ENCODE results near the gene CCL14. TPM values are rescaled to one million over a fixed set of nuclear protein-coding genes. Genes with fewer than 3 reads are reported as not detected.
"Not testable (repeated sequence)": the region's sequence is repeated elsewhere in the genome, so short reads cannot be mapped to it uniquely, and the experiment has no call there.

Gene CCL14
- total RNA-seq, 1 donor from 2014 or later, result 2.7 TPM

DNA sequence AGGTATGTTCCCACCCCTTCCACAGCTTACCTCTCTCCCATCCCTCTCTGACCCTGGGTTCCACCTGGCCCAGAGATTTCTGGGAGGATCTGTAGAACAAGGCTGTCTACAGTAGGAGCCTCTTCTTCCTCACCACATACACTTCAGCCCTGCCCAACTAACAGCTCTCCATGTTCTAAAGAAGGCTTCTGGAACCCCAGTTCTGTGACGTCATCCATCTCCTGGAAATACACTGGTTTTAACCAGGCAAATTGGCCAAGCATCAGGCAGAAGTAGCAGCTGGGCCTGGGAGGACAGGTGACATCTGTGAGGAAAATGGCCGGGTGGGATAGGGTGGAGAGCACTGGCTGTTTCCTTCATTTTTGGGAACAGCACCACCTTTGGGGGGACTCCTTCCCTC, 43.0 kb downstream of the CCL14 start, which contains the start of gene LYZL6:
Gene LYZL6, minus strand, starts transcription at position 177 of the 400 bp plus-strand sequence. CDS start 4,357 bp downstream, outside the sequence.
- DNase-seq (ENCODE audit: low read depth in 2 of 2), result no peak

GRCh38 chr17:35942588-35943186, 43.8 kb downstream of the CCL14 start:
- no peak for DNase-seq (ENCODE audit: low read depth in 2 of 2)

GRCh38 chr17:35938492-35938891, 48.0 kb downstream of the CCL14 start:
- not testable (repeated sequence) for DNase-seq (ENCODE audit: low read depth in 2 of 2)

DNA sequence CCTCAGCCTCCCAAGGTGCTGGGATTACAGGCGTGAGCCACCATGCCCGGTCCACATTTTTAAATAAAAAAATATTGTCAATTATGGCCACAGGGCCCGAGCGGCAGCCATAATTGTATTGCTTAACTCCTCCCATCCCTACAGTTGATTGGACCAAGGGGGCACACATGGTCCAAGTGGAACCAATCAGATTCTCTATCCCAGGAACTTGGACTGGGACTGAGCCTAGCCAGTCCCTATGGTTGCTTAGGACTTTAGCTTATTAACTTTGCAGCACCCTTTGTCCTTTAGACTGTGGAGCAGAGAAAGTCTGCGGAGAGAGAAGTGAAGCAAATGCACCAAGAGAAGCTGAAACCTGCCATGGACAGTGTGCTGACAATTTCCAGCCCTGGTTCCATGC, 50.5 kb downstream of the CCL14 start:
- DNase-seq (ENCODE audit: low read depth in 2 of 2), result no peak

DNA sequence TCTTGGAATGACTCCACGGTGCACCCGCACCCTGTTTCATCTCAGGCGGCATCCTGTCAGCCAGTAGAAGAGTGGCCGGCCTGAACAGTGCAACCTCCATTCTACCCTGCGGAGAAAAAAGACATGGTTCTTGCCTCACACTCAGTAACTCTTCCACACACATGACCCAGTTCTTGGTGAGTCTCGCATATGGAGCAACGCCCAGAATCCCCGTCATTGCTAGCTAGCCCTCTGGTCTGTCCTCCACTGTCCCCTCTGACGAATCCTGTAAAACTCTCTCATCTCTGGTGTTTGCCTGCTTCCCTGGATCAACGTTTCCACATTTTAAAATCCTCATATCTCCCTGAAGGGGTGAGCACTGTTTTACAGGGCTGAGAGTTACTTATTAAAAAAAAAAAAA, 51.8 kb downstream of the CCL14 start:
- DNase-seq (ENCODE audit: low read depth in 2 of 2), result no peak

Other genes with a start within 250 kb of the CCL14 start
- under 0.01 TPM in 1 of 2 replicates, not detected in the other for gene GAS2L2, start 233.5 kb downstream of the CCL14 start, total RNA-seq
- gene C17orf50, start 225.8 kb downstream of the CCL14 start, total RNA-seq, result not detected in 2 replicates
- 1.3 and 2.4 TPM in 2 replicates for gene MMP28, start 191.1 kb downstream of the CCL14 start, total RNA-seq
- 62.6 and 74.3 TPM in 2 replicates for gene TAF15, start 177.2 kb downstream of the CCL14 start, total RNA-seq
- gene HEATR9, start 117.8 kb downstream of the CCL14 start, total RNA-seq, result not detected in 2 replicates
- 0.38 and 0.39 TPM in 2 replicates for gene CCL5, start 106.4 kb downstream of the CCL14 start, total RNA-seq
- 0.13 TPM in 1 of 2 replicates, not detected in the other for gene RDM1, start 56.0 kb downstream of the CCL14 start, total RNA-seq
- gene LYZL6, start 43.0 kb downstream of the CCL14 start, total RNA-seq, result not detected in 2 replicates
- gene CCL16, start 5.2 kb downstream of the CCL14 start, total RNA-seq, result 0.13 and 0.38 TPM in 2 replicates
- not detected in 2 replicates for gene CCL15, start 14.8 kb upstream of the CCL14 start, total RNA-seq
- gene CCL23, start 31.2 kb upstream of the CCL14 start, total RNA-seq, result 0.38 TPM in 1 of 2 replicates, not detected in the other
- gene CCL18, start 77.5 kb upstream of the CCL14 start, total RNA-seq, result not detected in 2 replicates
- gene CCL3, start 103.4 kb upstream of the CCL14 start, total RNA-seq, result not detected in 2 replicates
- not detected in 2 replicates for gene CCL4, start 117.1 kb upstream of the CCL14 start, total RNA-seq
- 0.64 and 2.0 TPM in 2 replicates for gene TBC1D3B, start 189.9 kb upstream of the CCL14 start, total RNA-seq
- not detected in 2 replicates for gene CCL3L1, start 210.0 kb upstream of the CCL14 start, total RNA-seq
- gene CCL4L2, start 224.3 kb upstream of the CCL14 start, total RNA-seq, result not detected in 2 replicates

Measured in dermis microvascular lymphatic vessel endothelial cell (primary cell).